Lower leg skin (tissue), 3 donors: ENCODE data around the gene PDE3A.

Experiments used
- POLR2A ChIP-seq, 2 donors: fragments of 450-650 bp; IDR thresholded peaks; one replicate each; pipeline ENCODE4 v1.6.1; 2016 to 2017; ENCODE audit warnings: antibody characterized with exemption in 2 of 2, mild to moderate bottlenecking in 1 of 2, moderate library complexity in 1 of 2
- TF ChIP-seq, protein P1 (sequence below), 3 donors: fragments of 450-650 bp; IDR thresholded peaks; one replicate each; pipeline ENCODE4 v1.5.1; 2016; ENCODE audit warnings: antibody characterized with exemption in 3 of 3, mild to moderate bottlenecking in 3 of 3, moderate library complexity in 2 of 3

DNA sequence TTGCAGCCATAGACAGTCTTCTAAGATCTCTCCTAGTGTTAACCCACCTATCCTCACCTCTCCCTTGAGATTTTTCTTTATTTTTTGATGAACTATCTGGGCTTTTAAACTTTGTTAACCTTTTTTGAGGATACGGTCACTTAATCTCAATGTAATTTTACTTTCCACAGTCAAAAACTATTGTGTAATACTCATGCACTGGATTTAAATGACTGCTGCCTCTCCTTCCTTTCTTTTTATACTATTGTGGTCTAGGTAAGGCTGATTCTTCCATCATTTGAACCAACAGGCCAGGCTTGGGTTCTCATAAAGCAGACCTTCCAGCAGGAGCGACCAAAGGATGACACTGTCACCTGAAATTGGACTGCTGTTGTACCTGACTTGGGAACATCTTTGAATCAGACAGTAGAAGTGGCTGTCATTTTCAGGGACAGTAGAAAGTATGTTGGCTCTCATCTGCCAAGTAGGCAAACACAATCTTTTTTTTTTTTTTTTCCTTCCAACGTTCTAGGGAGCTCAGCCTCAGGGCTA, 689 bp upstream of the PDE3A start:
- TF ChIP-seq, protein P1, sequence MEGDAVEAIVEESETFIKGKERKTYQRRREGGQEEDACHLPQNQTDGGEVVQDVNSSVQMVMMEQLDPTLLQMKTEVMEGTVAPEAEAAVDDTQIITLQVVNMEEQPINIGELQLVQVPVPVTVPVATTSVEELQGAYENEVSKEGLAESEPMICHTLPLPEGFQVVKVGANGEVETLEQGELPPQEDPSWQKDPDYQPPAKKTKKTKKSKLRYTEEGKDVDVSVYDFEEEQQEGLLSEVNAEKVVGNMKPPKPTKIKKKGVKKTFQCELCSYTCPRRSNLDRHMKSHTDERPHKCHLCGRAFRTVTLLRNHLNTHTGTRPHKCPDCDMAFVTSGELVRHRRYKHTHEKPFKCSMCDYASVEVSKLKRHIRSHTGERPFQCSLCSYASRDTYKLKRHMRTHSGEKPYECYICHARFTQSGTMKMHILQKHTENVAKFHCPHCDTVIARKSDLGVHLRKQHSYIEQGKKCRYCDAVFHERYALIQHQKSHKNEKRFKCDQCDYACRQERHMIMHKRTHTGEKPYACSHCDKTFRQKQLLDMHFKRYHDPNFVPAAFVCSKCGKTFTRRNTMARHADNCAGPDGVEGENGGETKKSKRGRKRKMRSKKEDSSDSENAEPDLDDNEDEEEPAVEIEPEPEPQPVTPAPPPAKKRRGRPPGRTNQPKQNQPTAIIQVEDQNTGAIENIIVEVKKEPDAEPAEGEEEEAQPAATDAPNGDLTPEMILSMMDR (IDR thresholded peaks at IDR 0.05): no peak
- no peak for TF ChIP-seq POLR2A (IDR thresholded peaks at IDR 0.05)
